ENCODE results near the gene IFT22. TPM values are rescaled to one million over a fixed set of nuclear protein-coding genes. Genes with fewer than 3 reads are reported as not detected.

The IFT22 gene
- total RNA-seq (10 to 100 TPM; 15.7 to 39.3 (median 30.0) TPM), polyA plus RNA-seq (10 to 100 TPM; 14.8 to 38.0 TPM)
- long read RNA-seq, donor 1, transcript IFT22-201 (5 exons, 1,130 nt), result major isoform, 25 of 40 reads
- long read RNA-seq, donor 1, transcript IFT22-209 (4 exons, 917 nt), result minor isoform, 5 of 40 reads
- long read RNA-seq, donor 1, partial matches to known transcripts, result 2 of 40 reads
- long read RNA-seq, donor 1, other reads (novel, unspliced or antisense), result 4 of 40 reads
- long read RNA-seq, donor 2, transcript IFT22-201 (5 exons, 1,130 nt), result major isoform, 25 of 32 reads
- long read RNA-seq, donor 2, partial matches to known transcripts, result 0 of 32 reads
- long read RNA-seq, donor 2, other reads (novel, unspliced or antisense), result 2 of 32 reads
- long read RNA-seq, donor 3, transcript IFT22-201 (5 exons, 1,130 nt), result major isoform, 11 of 24 reads
- long read RNA-seq, donor 3, partial matches to known transcripts, result 2 of 24 reads
- long read RNA-seq, donor 3, other reads (novel, unspliced or antisense), result 4 of 24 reads

DNA sequence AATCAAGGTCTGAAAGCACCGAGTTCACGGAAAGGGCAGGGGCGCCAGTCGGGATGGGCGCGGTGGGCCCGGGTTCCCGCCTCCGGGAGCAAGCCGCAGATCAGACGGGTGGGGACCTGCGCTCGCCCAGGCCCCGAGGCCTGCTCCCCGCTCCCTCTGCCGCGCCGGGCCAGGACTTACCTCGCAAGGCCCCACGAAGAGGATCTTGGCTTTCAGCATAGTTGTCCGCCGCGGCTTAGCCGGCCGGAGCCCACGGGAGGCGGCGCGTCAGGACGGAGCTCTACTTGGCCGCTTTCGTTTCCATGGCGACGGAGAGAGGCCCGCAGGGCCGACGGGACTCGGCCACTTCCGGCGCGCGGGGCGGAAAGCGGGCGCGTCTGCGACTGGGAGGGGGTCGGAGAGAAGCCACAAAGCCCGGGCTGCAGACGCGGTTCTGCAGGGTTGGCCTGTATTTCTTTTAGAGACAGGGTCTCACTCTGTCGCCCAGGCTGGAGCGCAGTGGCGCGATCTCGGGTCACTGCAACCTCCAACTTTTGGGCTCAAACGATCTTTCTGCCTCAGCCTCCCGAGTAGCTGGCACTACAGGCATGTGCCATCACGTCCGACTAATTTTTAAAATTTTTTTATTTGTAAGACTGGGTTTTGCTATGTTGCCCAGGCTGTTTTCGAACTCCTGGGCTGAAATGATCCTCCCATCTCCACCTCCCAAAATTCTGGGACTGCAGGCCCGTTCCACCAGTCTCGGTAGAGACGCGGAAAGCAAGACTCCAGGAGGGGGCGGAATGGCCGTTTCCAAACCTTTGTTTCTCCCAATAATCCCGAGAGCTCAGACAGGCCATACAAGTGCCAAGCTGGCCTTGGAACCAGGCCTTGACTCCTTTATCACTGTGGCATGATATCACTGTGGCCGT lies at the start of gene IFT22:
Gene IFT22, minus strand, starts transcription at position 322 of the 911 bp plus-strand sequence. Its CDS starts 103 bp downstream, at position 219.
- Histone ChIP-seq H3K27me3 (no peaks in the 10 kb centered on the region), H3K9me3 (no peaks in the 10 kb centered on the region), H3K4me3 (peak within 1 kb of the TSS; percentile 60 to 98 (median 78)), H3K4me1 (peaks cover 0 to 16% (median 8%) of the 10 kb centered on the region in 12 donors), H3K27ac (peak within 1 kb of the TSS; percentile 14 to 85 (median 76)), H3K36me3 (peaks cover 0 to 19% (median 13%) of the 10 kb centered on the region in 9 donors)
- DNase-seq, result peak; percentile 94 to 96 (median 95)
- 1% methylated on average over 50 to 69 of the region's 69 CpGs for WGBS, 4 donors
- intact Hi-C loops (cut with DNase I), result loop anchor here in 2 of 10 donors (2.0 to 5.0 kb wide), 2 partner anchors 91 to 217 kb away; no protein-coding TSS in a partner anchor
- peak in 1 of 2 donors; percentile 50 for TF ChIP-seq POLR2A (IDR thresholded peaks at IDR 0.05)
- TF ChIP-seq, protein P1, sequence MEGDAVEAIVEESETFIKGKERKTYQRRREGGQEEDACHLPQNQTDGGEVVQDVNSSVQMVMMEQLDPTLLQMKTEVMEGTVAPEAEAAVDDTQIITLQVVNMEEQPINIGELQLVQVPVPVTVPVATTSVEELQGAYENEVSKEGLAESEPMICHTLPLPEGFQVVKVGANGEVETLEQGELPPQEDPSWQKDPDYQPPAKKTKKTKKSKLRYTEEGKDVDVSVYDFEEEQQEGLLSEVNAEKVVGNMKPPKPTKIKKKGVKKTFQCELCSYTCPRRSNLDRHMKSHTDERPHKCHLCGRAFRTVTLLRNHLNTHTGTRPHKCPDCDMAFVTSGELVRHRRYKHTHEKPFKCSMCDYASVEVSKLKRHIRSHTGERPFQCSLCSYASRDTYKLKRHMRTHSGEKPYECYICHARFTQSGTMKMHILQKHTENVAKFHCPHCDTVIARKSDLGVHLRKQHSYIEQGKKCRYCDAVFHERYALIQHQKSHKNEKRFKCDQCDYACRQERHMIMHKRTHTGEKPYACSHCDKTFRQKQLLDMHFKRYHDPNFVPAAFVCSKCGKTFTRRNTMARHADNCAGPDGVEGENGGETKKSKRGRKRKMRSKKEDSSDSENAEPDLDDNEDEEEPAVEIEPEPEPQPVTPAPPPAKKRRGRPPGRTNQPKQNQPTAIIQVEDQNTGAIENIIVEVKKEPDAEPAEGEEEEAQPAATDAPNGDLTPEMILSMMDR (IDR thresholded peaks at IDR 0.05), result peak in 8 of 12 donors; percentile 18 to 52 (median 40)
- ATAC-seq, result peak; percentile 92 to 100 (median 98)

DNA sequence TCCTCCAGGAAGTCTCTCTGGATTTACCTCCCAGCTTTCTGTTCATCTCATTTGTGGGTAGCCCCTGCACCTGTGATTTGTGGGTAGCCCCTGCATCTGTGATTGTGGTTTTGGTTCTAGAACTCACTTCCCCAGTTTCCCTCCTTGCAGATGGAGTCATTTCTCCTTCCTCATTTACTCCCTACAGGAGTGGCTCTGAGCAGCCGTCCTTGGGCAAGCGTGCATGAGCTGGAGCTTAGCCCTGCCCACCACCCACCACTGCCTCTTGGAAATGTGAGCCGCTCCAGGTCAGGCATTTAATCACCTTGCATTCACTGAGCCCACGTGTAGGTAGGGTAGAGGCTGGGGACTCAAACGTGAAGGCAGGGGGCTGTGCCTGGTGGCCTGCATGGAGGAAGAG lies 49.2 kb upstream of the IFT22 start:
- intact Hi-C loops (cut with DNase I), result no loop called here
- 53 to 70% (median 65%) methylated on average over 4 to 5 of the region's 5 CpGs for WGBS, 4 donors

DNA sequence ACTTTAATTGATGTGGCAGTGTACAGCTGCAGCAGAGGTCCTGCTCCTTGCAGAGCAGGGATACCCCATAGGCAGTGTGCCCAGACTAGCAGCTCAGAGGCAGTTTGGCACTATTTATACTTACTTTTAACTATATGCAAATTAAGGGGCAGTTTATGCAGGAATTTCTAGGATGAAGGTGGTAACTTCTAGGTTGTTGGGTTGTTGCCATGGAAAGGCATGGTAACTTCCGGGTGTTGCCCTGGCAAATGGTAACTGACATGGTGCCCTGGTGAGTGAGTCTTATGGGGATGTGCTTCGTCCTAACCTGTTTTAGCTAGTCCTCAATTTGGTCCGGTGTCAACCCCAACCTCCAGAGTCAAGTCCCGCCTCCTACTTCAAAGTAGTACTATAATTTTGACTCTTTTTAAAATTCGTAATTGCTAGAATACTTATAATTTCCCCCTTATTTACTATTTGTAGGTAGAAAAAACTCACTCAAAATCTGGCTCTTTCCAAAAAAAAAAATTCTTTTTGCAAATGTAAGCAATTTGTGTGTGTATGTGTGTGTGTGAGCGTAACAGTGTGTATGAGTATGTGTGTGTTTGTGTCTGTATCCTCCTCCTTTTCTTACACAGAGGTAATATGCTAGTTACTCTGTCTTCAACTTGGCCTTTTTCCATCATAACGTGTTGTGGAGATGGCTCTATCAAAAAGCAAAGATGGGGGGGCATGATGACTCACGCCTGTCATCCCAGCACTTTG lies 47.0 kb upstream of the IFT22 start:
- no peak overlapping the region for H3K4me3 ChIP-seq
- peaks cover 0 to 62% (median 5%) of the 10 kb centered on the region in 9 donors for H3K27me3 ChIP-seq
- H3K9me3 ChIP-seq, result no peaks in the 10 kb centered on the region
- WGBS, 4 donors, result 71 to 77% (median 75%) methylated on average over 8 of the region's 8 CpGs
- TF ChIP-seq POLR2A (IDR thresholded peaks at IDR 0.05), result no peak
- TF ChIP-seq, protein P1 (IDR thresholded peaks at IDR 0.05), result no peak
- DNase-seq, result no peak
- intact Hi-C loops (cut with DNase I), result loop anchor here in 3 of 10 donors (5.0 to 10.0 kb wide), 3 partner anchors 166 to 896 kb away; no protein-coding TSS in a partner anchor
- ATAC-seq, result no peak
- no peaks in the 10 kb centered on the region for H3K36me3 ChIP-seq
- H3K4me1 ChIP-seq, result peaks cover 0 to 9% (median 5%) of the 10 kb centered on the region in 12 donors
- no peak overlapping the region for H3K27ac ChIP-seq

More for the DNA sequence above, 49.2 kb upstream of the IFT22 start:
- Histone ChIP-seq H3K27me3 (peaks cover 0 to 50% (median 5%) of the 10 kb centered on the region in 9 donors), H3K9me3 (no peaks in the 10 kb centered on the region), H3K4me1 (peaks cover 0 to 6% (median 0%) of the 10 kb centered on the region in 12 donors), H3K4me3 (no peak overlapping the region), H3K36me3 (no peaks in the 10 kb centered on the region), H3K27ac (no peak overlapping the region)
- no peak for ATAC-seq
- DNase-seq, result no peak
- TF ChIP-seq POLR2A (IDR thresholded peaks at IDR 0.05), result no peak
- TF ChIP-seq, protein P1 (IDR thresholded peaks at IDR 0.05), result no peak

Data from heart left ventricle (tissue), 16 donors.